K562 (cell line): ENCODE data around the gene MOG. TPM values are rescaled to one million over a fixed set of nuclear protein-coding genes. Genes with fewer than 3 reads are reported as not detected.
A peak's percentile ranks its signal among the peaks of the same experiment; 100 is the strongest.

Experiments used
- ATAC-seq: fragments of 200-7000 bp; cut with Tn5 transposase; 3 replicates; pipeline ENCODE4 v1.9.1; 2020; ENCODE audit warnings: moderate library complexity
- BruUV-seq: library from RNA; stranded (reverse); fragments of 400-500 nt; replicated peaks from 2 replicates; lab custom pipeline; 2021; lab: Mats Ljungman, UMichigan
- CTCF ChIA-PET: fragments of 300-600 bp; formaldehyde crosslinking; extraction: SDS; loops from one replicate; lab custom pipeline; 2021; ENCODE audit warnings: low intra/inter-chr PET ratio; lab: Yijun Ruan, JAX
- POLR2A ChIA-PET: fragments of 300-600, 350-650 bp; sonication (Branson Sonifier 250); formaldehyde crosslinking; extraction: SDS; loops from one replicate; lab custom pipeline; 2021; ENCODE audit warnings: antibody characterized with exemption, inconsistent platforms; lab: Yijun Ruan, JAX
- DNase-seq, 4 experiments: peaks; one replicate each; pipeline versions ENCODE4 v3.0.0 to v3.0.0-alpha.2; 2011 to 2018; ENCODE audit warnings: low spot score in 3 of 4, mixed read lengths in 3 of 4; ENCODE audit errors: extremely low read depth in 1 of 4
- FAIRE-seq: peaks from 2 replicates; lab custom pipeline; 2011; peaks lifted over from hg19 to GRCh38; lab: Jason Lieb, UNC
- H2AFZ ChIP-seq: 2 replicates; pipeline ENCODE4 v1.6.0; 2011; ENCODE audit warnings: low read depth, low read length, control low read depth, inconsistent platforms
- H3K27ac ChIP-seq: fragments of 200-600 bp; 3 replicates; pipeline ENCODE4 v1.8.0; 2011; ENCODE audit warnings: low read depth, mild to moderate bottlenecking, control low read depth, inconsistent platforms, low read length, moderate library complexity, mixed read lengths; ENCODE audit errors: extremely low read depth
- H3K27me3 ChIP-seq, 2 experiments: fragments of 300-600 bp in 1 of 2; 2 replicates in 1 of 2; 3 replicates in 1 of 2; pipeline versions ENCODE4 v1.6.0 to v1.8.0; 2011; ENCODE audit warnings: inconsistent platforms in 2 of 2, low read length in 2 of 2, mild to moderate bottlenecking in 1 of 2, mixed read lengths in 1 of 2, moderate library complexity in 1 of 2; ENCODE audit not compliant: control insufficient read depth in 2 of 2, insufficient read depth in 2 of 2
- H3K36me3 ChIP-seq: fragments of 300-600 bp; 3 replicates; pipeline ENCODE4 v1.8.0; 2011; ENCODE audit warnings: mild to moderate bottlenecking, low read length, inconsistent platforms; ENCODE audit not compliant: control insufficient read depth, insufficient read depth
- H3K4me1 ChIP-seq, 2 experiments: fragments of 200-600 bp in 1 of 2; replicated peaks in 1 of 2; 2 replicates in 1 of 2; 3 replicates in 1 of 2; pipeline versions ENCODE4 v1.5.1 to v1.8.0; 2011; ENCODE audit warnings: inconsistent platforms in 2 of 2, low read length in 2 of 2, mild to moderate bottlenecking in 1 of 2, mixed read lengths in 1 of 2, moderate library complexity in 1 of 2; ENCODE audit not compliant: control insufficient read depth in 2 of 2, insufficient read depth in 2 of 2
- H3K4me2 ChIP-seq: 2 replicates; pipeline ENCODE4 v1.6.1; 2011; ENCODE audit warnings: low read length, control low read depth, inconsistent platforms, mixed read lengths; ENCODE audit not compliant: insufficient read depth
- H3K4me3 ChIP-seq: fragments of 200-600 bp; sonication (generic), shearing (Covaris generic); 2 replicates; pipeline ENCODE4 v1.5.1; 2016; ENCODE audit warnings: control low read depth, inconsistent platforms
- H3K79me2 ChIP-seq: fragments of 200-600 bp; 3 replicates; pipeline ENCODE4 v1.8.0; 2011; ENCODE audit warnings: low read length, inconsistent platforms; ENCODE audit not compliant: control insufficient read depth, insufficient read depth
- H3K9ac ChIP-seq, 2 experiments: 2 replicates each; pipeline versions ENCODE4 v1.6.0 to v1.6.1; 2011; ENCODE audit warnings: low read depth in 2 of 2, low read length in 2 of 2, control low read depth in 1 of 2, inconsistent platforms in 1 of 2, mild to moderate bottlenecking in 1 of 2, mixed read lengths in 1 of 2; ENCODE audit not compliant: insufficient read depth in 1 of 2
- H3K9me1 ChIP-seq: one replicate; pipeline ENCODE4 v1.6.0; 2011; ENCODE audit warnings: inconsistent platforms, mild to moderate bottlenecking, low read length, moderate library complexity; ENCODE audit not compliant: control insufficient read depth, insufficient read depth
- H3K9me3 ChIP-seq: replicated peaks from 2 replicates; pipeline ENCODE4 v1.5.1; 2011; ENCODE audit warnings: low read depth, low read length, inconsistent platforms; ENCODE audit not compliant: control insufficient read depth, insufficient read depth
- H4K20me1 ChIP-seq: replicated peaks from 2 replicates; pipeline ENCODE4 v1.6.1; 2011; ENCODE audit warnings: low read length, inconsistent platforms, mixed read lengths; ENCODE audit not compliant: control insufficient read depth, insufficient read depth
- FIP1L1 ChIP-seq: fragments of 200-400 bp; formaldehyde crosslinking; IDR thresholded peaks from 2 replicates; pipeline ENCODE4 v1.6.1; 2018; ENCODE audit warnings: mild to moderate bottlenecking, low read depth, low read length; ENCODE audit not compliant: poor library complexity, severe bottlenecking
- KAT7 ChIP-seq: sonication (generic); formaldehyde crosslinking; IDR thresholded peaks from 2 replicates; pipeline ENCODE4 v1.8.0; 2022; ENCODE audit warnings: missing genetic modification reagents, mild to moderate bottlenecking, borderline replicate concordance
- NCOA4 ChIP-seq: fragments of 450-650 bp; IDR thresholded peaks from 2 replicates; pipeline ENCODE4 v1.6.1; 2018; ENCODE audit warnings: mild to moderate bottlenecking; ENCODE audit not compliant: partially characterized antibody
- NFIC ChIP-seq: fragments of 450-650 bp; IDR thresholded peaks from 2 replicates; pipeline ENCODE4 v1.6.1; 2017; ENCODE audit warnings: mild to moderate bottlenecking, inconsistent platforms
- PHF21A ChIP-seq: fragments of 450-650 bp; IDR thresholded peaks from 2 replicates; pipeline ENCODE4 v1.6.1; 2017; ENCODE audit warnings: low read depth, borderline replicate concordance
- POLR2B ChIP-seq: fragments of 450-650 bp; IDR thresholded peaks from 2 replicates; pipeline ENCODE4 v1.6.1; 2018; ENCODE audit warnings: low read depth; ENCODE audit not compliant: partially characterized antibody
- RB1 ChIP-seq: fragments of 450-650 bp; IDR thresholded peaks from 2 replicates; pipeline ENCODE4 v1.6.1; 2017; ENCODE audit warnings: low read depth, mild to moderate bottlenecking
- RCOR1 ChIP-seq, 2 experiments: IDR thresholded peaks; 2 replicates each; pipeline ENCODE4 v1.6.1; 2012; ENCODE audit warnings: low read depth in 2 of 2, low read length in 2 of 2, borderline replicate concordance in 1 of 2, improper control_type of control experiment in 1 of 2
- UBTF ChIP-seq, 2 experiments: IDR thresholded peaks; 2 replicates each; pipeline ENCODE4 v1.6.1; 2012; ENCODE audit warnings: improper control_type of control experiment in 2 of 2, low read depth in 2 of 2, low read length in 2 of 2, borderline replicate concordance in 1 of 2
- ZNF263 ChIP-seq: sonication (generic); formaldehyde crosslinking; IDR thresholded peaks from 2 replicates; pipeline ENCODE4 v1.8.0; 2022; ENCODE audit warnings: mild to moderate bottlenecking, missing genetic modification reagents, borderline replicate concordance
- ZNF316 ChIP-seq: fragments of 450-650 bp; IDR thresholded peaks from 2 replicates; pipeline ENCODE4 v1.6.1; 2016
- WGBS: fragments of 100-300 bp; shearing (Covaris generic); methylation state at CpG from one replicate; pipeline ENCODE4 v1.1.6; 2016; ENCODE audit warnings: low coverage, mixed read lengths; ENCODE audit not compliant: insufficient coverage; ENCODE audit errors: missing lambda C conversion rate; 5-methylcytosine and 5-hydroxymethylcytosine counted together
- in situ Hi-C: fragments of 300-500 bp; cut with MboI; formaldehyde crosslinking; loops from 4 replicates; pipeline ENCODE4 v1.15.0; 2018; ENCODE audit warnings: inconsistent platforms, mixed read lengths
- intact Hi-C: fragments of 100-400 bp; cut with micrococcal nuclease; formaldehyde crosslinking; loops from 2 replicates; pipeline ENCODE4 v1.14.2; 2022
- polyA plus RNA-seq, 8 experiments: library from polyadenylated mRNA; depleted of rRNA in 4 of 8; stranded (reverse) in 5 of 8; unstranded in 3 of 8; fragments of >200 nt; fragmentation: Nextera tagmentation in 2 of 8; fragmentation: Illumina TruSeq in 1 of 8; extraction: Ambion mirVana in 2 of 8; extraction: Trizol in 1 of 8; gene quantifications; 2 replicates each; pipeline versions ENCODE4 v1.2.1 to v1.2.3, GENCODE V29; 2011 to 2014; ENCODE audit warnings: inconsistent platforms in 1 of 8, missing spikeins in 1 of 8
- total RNA-seq, 7 experiments: library from RNA; depleted of rRNA in 6 of 7; stranded (reverse); fragments of >200 nt in 6 of 7; fragmentation: Illumina TruSeq in 2 of 7; extraction: Trizol in 2 of 7; gene quantifications; 2 replicates each; pipeline versions ENCODE4 v1.2.1 to v1.2.3, GENCODE V29; 2011 to 2021; ENCODE audit warnings: low replicate concordance in 1 of 7
- TF ChIP-seq, protein P1 (sequence below): fragments of 250-450 bp; sonication (Bioruptor Pico); IDR thresholded peaks from 2 replicates; pipeline ENCODE4 v1.4.0; 2020; ENCODE audit warnings: mild to moderate bottlenecking, moderate library complexity
- TF ChIP-seq, protein P2 (sequence below): sonication (generic); formaldehyde crosslinking; IDR thresholded peaks from 2 replicates; pipeline ENCODE4 v1.8.0; 2022; ENCODE audit warnings: mild to moderate bottlenecking, low read depth, missing genetic modification reagents

The MOG gene
- total and polyA plus RNA-seq, 9 of the 15 experiments (the other 6 are each of a cell fraction or from before 2014, with no cell fraction given): not detected

GRCh38 chr6:29627755-29628418, 29.0 kb upstream of the MOG start:
- intact Hi-C loops (no loop called here), in situ Hi-C loops (no loop called here)
- H3K27ac ChIP-seq: peak overlapping the region; percentile 82
- H3K9me3 ChIP-seq: no peaks in the 10 kb centered on the region
- ATAC-seq (peak; percentile 45), FAIRE-seq (peak; percentile 79), DNase-seq (peak; percentile 94 to 98 (median 96))
- WGBS: 0% methylated on average over 2 of the region's 51 CpGs
- H3K4me1 ChIP-seq: peaks cover 59 to 60% of the 10 kb centered on the region in 2 experiments
- POLR2A ChIA-PET: interaction anchor here (0.6 to 1.0 kb wide), 3 partner anchors 29 to 322 kb away, joined by 3 to 4 read pairs (median 3); no protein-coding TSS in a partner anchor
- CTCF ChIA-PET: interaction anchor here (0.6 kb wide), 1 partner anchor 556 kb away, joined by 4 read pairs; no protein-coding TSS in a partner anchor
- peak overlapping the region; percentile 97 for H3K4me2 ChIP-seq
- BruUV-seq: no TSS peak
- peaks cover 69% of the 10 kb centered on the region for H3K79me2 ChIP-seq
- H4K20me1 ChIP-seq: no peaks in the 10 kb centered on the region
- H3K9me1 ChIP-seq: no peaks in the 10 kb centered on the region
- H2AFZ ChIP-seq: peak overlapping the region; percentile 89
- peaks cover 26% of the 10 kb centered on the region for H3K36me3 ChIP-seq
- peak overlapping the region; percentile 86 to 94 for H3K9ac ChIP-seq
- H3K27me3 ChIP-seq: no peaks in the 10 kb centered on the region
- peak overlapping the region; percentile 84 for H3K4me3 ChIP-seq
- TF ChIP-seq RCOR1 (IDR thresholded peaks at IDR 0.05; ENCODE audit: borderline replicate concordance in 1 of 2, low read depth in 2 of 2, low read length in 2 of 2): peak in 1 of 2 experiments; percentile 27; a peak in 1 of 4 replicates
- TF ChIP-seq, protein P1, sequence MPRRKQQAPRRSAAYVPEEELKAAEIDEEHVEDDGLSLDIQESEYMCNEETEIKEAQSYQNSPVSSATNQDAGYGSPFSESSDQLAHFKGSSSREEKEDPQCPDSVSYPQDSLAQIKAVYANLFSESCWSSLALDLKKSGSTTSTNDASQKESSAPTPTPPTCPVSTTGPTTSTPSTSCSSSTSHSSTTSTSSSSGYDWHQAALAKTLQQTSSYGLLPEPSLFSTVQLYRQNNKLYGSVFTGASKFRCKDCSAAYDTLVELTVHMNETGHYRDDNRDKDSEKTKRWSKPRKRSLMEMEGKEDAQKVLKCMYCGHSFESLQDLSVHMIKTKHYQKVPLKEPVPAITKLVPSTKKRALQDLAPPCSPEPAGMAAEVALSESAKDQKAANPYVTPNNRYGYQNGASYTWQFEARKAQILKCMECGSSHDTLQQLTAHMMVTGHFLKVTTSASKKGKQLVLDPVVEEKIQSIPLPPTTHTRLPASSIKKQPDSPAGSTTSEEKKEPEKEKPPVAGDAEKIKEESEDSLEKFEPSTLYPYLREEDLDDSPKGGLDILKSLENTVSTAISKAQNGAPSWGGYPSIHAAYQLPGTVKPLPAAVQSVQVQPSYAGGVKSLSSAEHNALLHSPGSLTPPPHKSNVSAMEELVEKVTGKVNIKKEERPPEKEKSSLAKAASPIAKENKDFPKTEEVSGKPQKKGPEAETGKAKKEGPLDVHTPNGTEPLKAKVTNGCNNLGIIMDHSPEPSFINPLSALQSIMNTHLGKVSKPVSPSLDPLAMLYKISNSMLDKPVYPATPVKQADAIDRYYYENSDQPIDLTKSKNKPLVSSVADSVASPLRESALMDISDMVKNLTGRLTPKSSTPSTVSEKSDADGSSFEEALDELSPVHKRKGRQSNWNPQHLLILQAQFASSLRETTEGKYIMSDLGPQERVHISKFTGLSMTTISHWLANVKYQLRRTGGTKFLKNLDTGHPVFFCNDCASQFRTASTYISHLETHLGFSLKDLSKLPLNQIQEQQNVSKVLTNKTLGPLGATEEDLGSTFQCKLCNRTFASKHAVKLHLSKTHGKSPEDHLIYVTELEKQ (CRISPR knock-in tag): no peak
- TF ChIP-seq KAT7: 0 out of 2 replicates have a peak, but pooled peaks have one; percentile 41
- TF ChIP-seq NCOA4: no peak
- no peak for TF ChIP-seq FIP1L1
- TF ChIP-seq, protein P2, sequence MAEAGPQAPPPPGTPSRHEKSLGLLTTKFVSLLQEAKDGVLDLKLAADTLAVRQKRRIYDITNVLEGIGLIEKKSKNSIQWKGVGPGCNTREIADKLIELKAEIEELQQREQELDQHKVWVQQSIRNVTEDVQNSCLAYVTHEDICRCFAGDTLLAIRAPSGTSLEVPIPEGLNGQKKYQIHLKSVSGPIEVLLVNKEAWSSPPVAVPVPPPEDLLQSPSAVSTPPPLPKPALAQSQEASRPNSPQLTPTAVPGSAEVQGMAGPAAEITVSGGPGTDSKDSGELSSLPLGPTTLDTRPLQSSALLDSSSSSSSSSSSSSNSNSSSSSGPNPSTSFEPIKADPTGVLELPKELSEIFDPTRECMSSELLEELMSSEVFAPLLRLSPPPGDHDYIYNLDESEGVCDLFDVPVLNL (CRISPR knock-in tag): no peak
- peak; percentile 52 to 60; a peak in 2 of 4 replicates for TF ChIP-seq UBTF (IDR thresholded peaks at IDR 0.05; ENCODE audit: borderline replicate concordance in 1 of 2, low read depth in 2 of 2, low read length in 2 of 2)
- no peak for TF ChIP-seq ZNF316
- no peak for TF ChIP-seq PHF21A
- peak; percentile 37; the same call in 1 of the 2 replicates for TF ChIP-seq RB1
- TF ChIP-seq NFIC: 0 out of 2 replicates have a peak, but pooled peaks have one; percentile 16
- TF ChIP-seq POLR2B: peak; percentile 66
- peak; percentile 91 for TF ChIP-seq ZNF263 (CRISPR knock-in tag)
